BLaER1 treated with 17β-estradiol and CSF1 and Interleukin-3, amounts not matched to agents 10 nM and 100 nM (cell line): ENCODE results near the gene TSPAN33.
A peak's percentile ranks its signal among the peaks of the same experiment; 100 is the strongest.

ENCODE experiments used
- H3K27ac ChIP-seq, 11 experiments: shearing (Covaris generic); formaldehyde crosslinking; 2 replicates each; pipeline ENCODE4 v1.8.1; 2022
- H3K27me3 ChIP-seq, 11 experiments: shearing (Covaris generic); formaldehyde crosslinking; 2 replicates each; pipeline ENCODE4 v1.8.1; 2022
- H3K36me3 ChIP-seq, 11 experiments: shearing (Covaris generic); formaldehyde crosslinking; 2 replicates each; pipeline ENCODE4 v1.8.1; 2022
- H3K4me1 ChIP-seq, 10 experiments: shearing (Covaris generic); formaldehyde crosslinking; 2 replicates each; pipeline ENCODE4 v1.8.1; 2022
- H3K4me2 ChIP-seq, 11 experiments: shearing (Covaris generic); formaldehyde crosslinking; 2 replicates each; pipeline ENCODE4 v1.8.1; 2022
- H3K4me3 ChIP-seq, 10 experiments: shearing (Covaris generic); formaldehyde crosslinking; 2 replicates each; pipeline ENCODE4 v1.8.1; 2022
- H3K9ac ChIP-seq, 11 experiments: shearing (Covaris generic); formaldehyde crosslinking; 2 replicates each; pipeline ENCODE4 v1.8.1; 2022
- H3K9me3 ChIP-seq, 11 experiments: shearing (Covaris generic); formaldehyde crosslinking; replicated peaks in 1 of 11; 2 replicates each; pipeline ENCODE4 v1.8.1; 2022
- H4K20me1 ChIP-seq, 11 experiments: shearing (Covaris generic); formaldehyde crosslinking; 2 replicates each; pipeline ENCODE4 v1.8.1; 2022
- Cebpa-rat ChIP-seq, 11 experiments: shearing (Covaris generic); IDR thresholded peaks; 2 replicates each; pipeline ENCODE4 v1.8.1; 2022

Gene TSPAN33

DNA sequence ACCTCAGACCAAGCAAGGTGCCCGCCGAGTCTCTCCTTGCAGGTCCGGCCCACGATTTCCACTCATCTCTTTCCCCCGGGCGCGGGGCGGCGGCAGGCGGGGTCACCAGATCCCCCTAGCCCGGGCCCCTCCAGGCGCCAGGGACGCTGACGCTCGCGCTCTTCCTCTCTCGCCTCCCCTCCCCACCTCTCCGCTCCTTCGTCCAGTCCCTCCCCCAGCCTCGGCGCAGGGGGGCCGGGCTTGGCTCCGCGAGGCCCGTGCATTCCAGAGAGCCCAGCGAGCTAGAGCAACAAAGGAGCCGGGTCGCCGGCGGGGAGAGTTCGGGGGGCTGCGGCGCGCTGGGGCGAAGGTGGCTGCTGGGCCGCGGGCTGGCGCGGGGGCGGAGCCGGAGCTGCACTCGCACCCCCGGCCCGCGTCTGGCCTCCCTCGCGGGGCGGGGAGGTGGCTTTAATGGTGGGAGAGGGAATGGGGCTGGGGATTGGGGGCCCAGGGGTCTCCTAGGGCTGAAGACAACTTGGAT lies 43.9 kb downstream of the TSPAN33 start, which contains the start of gene SMO:
Gene SMO, plus strand, starts transcription at position 262 of the 520 bp plus-strand sequence. CDS start 519 bp downstream, outside the sequence.
- Histone ChIP-seq H3K4me3 (peak within 1 kb of the TSS; percentile 74 to 89 (median 83)), H3K9ac (peak within 1 kb of the TSS; percentile 78 to 91 (median 83)), H3K27ac (peak within 1 kb of the TSS; percentile 45 to 79 (median 71); a peak in 21 of 22 replicates), H3K36me3 (peaks cover 0 to 17% (median 0%) of the 10 kb centered on the region in 11 experiments; a peak in 3 of 22 replicates), H3K27me3 (peaks cover 21 to 41% (median 38%) of the 10 kb centered on the region in 11 experiments), H3K9me3 (no peaks in the 10 kb centered on the region), H3K4me1 (peaks cover 11 to 41% (median 27%) of the 10 kb centered on the region in 10 experiments; a peak in 19 of 20 replicates), H4K20me1 (peaks cover 0 to 19% (median 0%) of the 10 kb centered on the region in 11 experiments; a peak in 5 of 22 replicates), H3K4me2 (peak within 1 kb of the TSS; percentile 93 to 99 (median 98))
- no peak for TF ChIP-seq Cebpa-rat (IDR thresholded peaks at IDR 0.05)

DNA sequence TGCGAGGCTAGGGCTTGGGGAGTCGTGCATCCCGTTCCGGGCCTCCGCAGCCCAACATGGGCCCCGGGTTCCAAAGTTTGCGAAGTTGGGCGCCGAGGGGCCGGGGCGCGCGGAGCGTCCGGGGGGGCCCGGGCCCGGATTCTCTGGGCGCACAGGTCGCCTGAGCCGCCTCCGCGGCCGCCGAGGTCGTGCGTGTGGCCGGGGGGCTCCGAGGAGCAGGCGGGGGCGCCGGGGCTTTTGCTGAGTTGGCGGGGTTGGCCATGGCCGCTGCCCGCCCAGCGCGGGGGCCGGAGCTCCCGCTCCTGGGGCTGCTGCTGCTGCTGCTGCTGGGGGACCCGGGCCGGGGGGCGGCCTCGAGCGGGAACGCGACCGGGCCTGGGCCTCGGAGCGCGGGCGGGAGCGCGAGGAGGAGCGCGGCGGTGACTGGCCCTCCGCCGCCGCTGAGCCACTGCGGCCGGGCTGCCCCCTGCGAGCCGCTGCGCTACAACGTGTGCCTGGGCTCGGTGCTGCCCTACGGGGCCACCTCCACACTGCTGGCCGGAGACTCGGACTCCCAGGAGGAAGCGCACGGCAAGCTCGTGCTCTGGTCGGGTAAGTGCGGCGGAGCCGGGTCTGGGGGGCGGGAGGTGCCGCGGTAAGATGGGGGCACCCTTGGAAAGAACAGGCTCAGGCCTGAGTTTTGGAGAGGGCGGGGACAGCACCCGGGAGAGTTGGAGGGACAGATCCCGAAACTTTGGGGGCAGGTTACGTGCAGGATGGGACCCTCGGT lies 44.6 kb downstream of the TSPAN33 start:
- Histone ChIP-seq H3K36me3 (peaks cover 0 to 17% (median 0%) of the 10 kb centered on the region in 11 experiments; a peak in 3 of 22 replicates), H3K27me3 (peaks cover 21 to 41% (median 38%) of the 10 kb centered on the region in 11 experiments), H3K4me2 (peak overlapping the region; percentile 93 to 99 (median 98)), H3K27ac (peak overlapping the region; percentile 45 to 79 (median 71); a peak in 21 of 22 replicates), H4K20me1 (peaks cover 0 to 19% (median 0%) of the 10 kb centered on the region in 11 experiments; a peak in 5 of 22 replicates), H3K9ac (peak overlapping the region; percentile 78 to 91 (median 83)), H3K4me1 (peaks cover 11 to 41% (median 27%) of the 10 kb centered on the region in 10 experiments; a peak in 19 of 20 replicates), H3K9me3 (no peaks in the 10 kb centered on the region), H3K4me3 (peak overlapping the region; percentile 74 to 89 (median 83))
- no peak for TF ChIP-seq Cebpa-rat (IDR thresholded peaks at IDR 0.05)

DNA sequence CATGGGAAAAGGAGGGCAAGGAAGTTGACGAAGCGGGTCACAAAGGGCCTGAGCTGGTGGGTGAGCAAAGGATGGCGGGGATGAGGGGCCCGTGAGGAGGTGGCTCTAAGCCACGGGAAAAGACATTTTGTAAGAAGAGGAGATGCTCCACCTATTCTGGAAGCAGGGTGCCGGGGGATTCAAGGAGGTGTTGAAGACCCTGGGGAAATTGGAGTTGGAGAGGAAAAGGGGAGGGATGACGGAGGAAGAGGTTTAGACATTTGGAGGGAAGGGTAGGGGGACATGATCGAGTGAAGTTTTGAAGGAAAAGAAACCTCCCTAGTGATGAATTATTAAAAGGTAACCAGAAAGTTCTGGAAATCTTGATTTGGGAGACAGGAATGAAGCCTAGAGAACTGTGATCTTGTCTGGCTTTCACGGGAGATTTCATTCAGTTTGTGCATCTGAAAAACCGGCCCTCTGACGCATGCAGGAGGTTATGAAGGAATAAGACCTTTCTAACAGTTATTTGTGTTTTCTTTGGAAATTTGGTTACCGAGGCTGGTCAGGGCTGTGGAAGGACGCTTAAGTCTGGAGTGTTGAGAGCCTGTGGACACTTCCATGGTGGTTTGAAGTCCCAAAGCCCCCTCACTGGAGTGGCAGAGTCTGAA lies 45.3 kb downstream of the TSPAN33 start:
- Histone ChIP-seq H3K36me3 (peaks cover 0 to 17% (median 0%) of the 10 kb centered on the region in 11 experiments; a peak in 4 of 22 replicates), H3K9ac (peak overlapping the region; percentile 78 to 91 (median 83); a peak in 21 of 22 replicates), H3K4me3 (peak overlapping the region; percentile 74 to 89 (median 83)), H3K9me3 (peaks cover 0 to under 1% (median 0%) of the 10 kb centered on the region in 11 experiments; a peak in 1 of 22 replicates), H4K20me1 (peaks cover 0 to 19% (median 0%) of the 10 kb centered on the region in 11 experiments; a peak in 5 of 22 replicates), H3K4me2 (peak overlapping the region; percentile 93 to 99 (median 98)), H3K27ac (peak overlapping the region in 8 of 11 experiments; percentile 64 to 79 (median 75); a peak in 10 of 22 replicates), H3K4me1 (peaks cover 11 to 41% (median 27%) of the 10 kb centered on the region in 10 experiments; a peak in 19 of 20 replicates), H3K27me3 (peaks cover 21 to 41% (median 38%) of the 10 kb centered on the region in 11 experiments)
- no peak for TF ChIP-seq Cebpa-rat (IDR thresholded peaks at IDR 0.05)

DNA sequence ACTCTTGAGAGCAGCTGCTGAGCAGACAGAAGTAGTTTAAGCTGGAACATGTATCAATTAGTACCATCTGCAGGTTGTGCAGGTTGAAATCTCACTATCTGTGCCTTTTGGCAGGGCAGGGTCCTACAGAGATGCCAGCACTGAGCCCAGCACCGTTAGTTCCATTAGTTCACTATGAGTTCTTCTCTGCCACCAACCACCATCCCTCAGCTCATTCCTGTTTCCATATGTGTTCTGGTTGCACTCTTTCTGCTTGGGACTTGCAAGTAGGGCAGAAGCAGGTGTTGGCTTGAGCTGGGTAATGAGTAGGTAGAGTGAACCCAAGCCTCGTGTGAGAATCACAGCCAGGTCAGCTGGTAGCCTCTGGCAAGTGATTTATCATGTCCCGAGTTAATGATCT lies 46.8 kb downstream of the TSPAN33 start:
- peaks cover 0 to 4% (median 0%) of the 10 kb centered on the region in 11 experiments; a peak in 1 of 22 replicates for H3K9me3 ChIP-seq
- H3K4me2 ChIP-seq: peak overlapping the region in 2 of 11 experiments; percentile 16 to 29; a peak in 5 of 22 replicates
- H3K27ac ChIP-seq: no peak overlapping the region
- peaks cover 0 to 17% (median 0%) of the 10 kb centered on the region in 11 experiments; a peak in 4 of 22 replicates for H3K36me3 ChIP-seq
- no peak overlapping the region for H3K9ac ChIP-seq
- H4K20me1 ChIP-seq: peaks cover 0 to 19% (median 0%) of the 10 kb centered on the region in 11 experiments; a peak in 5 of 22 replicates
- peaks cover 21 to 41% (median 38%) of the 10 kb centered on the region in 11 experiments for H3K27me3 ChIP-seq
- no peak overlapping the region for H3K4me3 ChIP-seq
- peaks cover 8 to 38% (median 25%) of the 10 kb centered on the region in 10 experiments; a peak in 19 of 20 replicates for H3K4me1 ChIP-seq
- no peak for TF ChIP-seq Cebpa-rat (IDR thresholded peaks at IDR 0.05)

DNA sequence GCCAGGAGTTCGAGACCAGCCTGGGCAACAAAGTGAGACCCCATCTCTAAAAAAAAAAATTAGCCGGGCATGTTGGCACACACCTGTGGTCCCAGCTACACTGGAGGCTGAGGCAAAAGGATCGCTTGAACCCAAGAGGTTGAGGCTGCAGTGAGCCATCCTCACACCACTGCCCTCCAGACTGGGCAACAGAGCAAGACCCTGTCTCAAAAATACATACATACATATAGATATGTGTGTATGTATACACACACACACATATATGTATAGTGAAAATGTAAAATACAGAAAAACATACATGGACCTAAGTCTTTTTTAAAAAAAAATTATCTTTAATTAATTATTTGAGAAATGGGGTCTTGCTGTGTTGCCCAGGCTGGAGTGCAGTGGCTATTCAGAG lies 49.4 kb downstream of the TSPAN33 start:
- H3K27ac ChIP-seq: no peak overlapping the region
- H4K20me1 ChIP-seq: peaks cover 0 to 19% (median 0%) of the 10 kb centered on the region in 11 experiments; a peak in 5 of 22 replicates
- H3K4me1 ChIP-seq: peaks cover 14 to 28% (median 20%) of the 10 kb centered on the region in 10 experiments
- no peak overlapping the region for H3K4me2 ChIP-seq
- peaks cover 0 to 4% (median 0%) of the 10 kb centered on the region in 11 experiments; a peak in 1 of 22 replicates for H3K9me3 ChIP-seq
- peaks cover 16 to 21% (median 17%) of the 10 kb centered on the region in 11 experiments for H3K27me3 ChIP-seq
- peaks cover 0 to 17% (median 0%) of the 10 kb centered on the region in 11 experiments; a peak in 4 of 22 replicates for H3K36me3 ChIP-seq
- no peak overlapping the region for H3K4me3 ChIP-seq
- no peak for TF ChIP-seq Cebpa-rat (IDR thresholded peaks at IDR 0.05)
- H3K9ac ChIP-seq: no peak overlapping the region

DNA sequence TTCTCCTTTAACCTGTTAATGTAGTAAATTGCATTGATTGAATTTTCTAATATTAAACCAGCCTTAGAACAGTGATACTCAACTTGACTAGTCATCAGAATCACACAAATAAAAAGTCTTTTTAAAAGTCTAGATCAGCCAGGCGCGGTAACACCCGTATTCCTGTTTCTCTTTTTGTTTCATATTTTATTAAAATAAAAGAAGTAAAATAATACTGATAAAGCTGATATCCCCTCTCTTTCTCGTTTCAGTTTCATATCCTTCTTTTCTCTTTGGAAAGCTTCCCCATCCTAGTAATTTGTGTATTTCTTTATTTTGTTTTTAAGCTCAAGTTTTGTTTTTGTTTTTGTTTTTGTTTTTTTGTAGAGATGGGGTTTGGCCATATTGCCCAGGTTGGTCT lies 53.3 kb downstream of the TSPAN33 start:
- no peak overlapping the region for H3K4me3 ChIP-seq
- peaks cover 0 to 18% (median 9%) of the 10 kb centered on the region in 10 experiments; a peak in 11 of 20 replicates for H3K4me1 ChIP-seq
- peaks cover 0 to 4% (median 0%) of the 10 kb centered on the region in 11 experiments; a peak in 1 of 22 replicates for H3K9me3 ChIP-seq
- H3K27me3 ChIP-seq: no peaks in the 10 kb centered on the region
- H3K4me2 ChIP-seq: peak overlapping the region in 5 of 11 experiments; percentile 27 to 73 (median 39); a peak in 8 of 22 replicates
- peaks cover 0 to 11% (median 0%) of the 10 kb centered on the region in 11 experiments; a peak in 4 of 22 replicates for H3K36me3 ChIP-seq
- no peak overlapping the region for H3K27ac ChIP-seq
- no peak for TF ChIP-seq Cebpa-rat (IDR thresholded peaks at IDR 0.05)
- no peak overlapping the region; a peak in 1 of 22 replicates for H3K9ac ChIP-seq
- H4K20me1 ChIP-seq: 0 out of 22 replicates have a peak, but pooled peaks cover 0 to 6% (median 0%) of the 10 kb centered on the region in 11 experiments

DNA sequence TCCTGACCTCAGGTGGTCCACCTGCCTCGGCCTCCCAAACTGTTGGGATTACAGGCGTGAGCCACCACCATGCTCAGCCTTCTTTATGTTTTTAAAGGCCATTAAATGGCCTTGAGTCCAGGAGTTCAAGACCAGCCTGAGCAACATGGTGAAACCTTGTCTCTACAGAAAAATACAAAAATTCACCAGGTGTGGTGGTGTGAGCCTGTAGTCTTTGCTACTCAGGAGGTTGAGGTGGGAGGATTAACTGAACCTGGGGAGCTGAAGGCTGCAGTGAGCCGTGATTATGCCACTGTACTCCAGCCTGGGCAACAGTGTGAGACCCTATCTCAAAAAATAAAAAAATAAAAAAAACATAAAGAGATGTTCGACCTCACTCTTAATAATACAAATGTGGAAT lies 54.9 kb downstream of the TSPAN33 start:
- H3K9ac ChIP-seq: no peak overlapping the region
- H3K4me3 ChIP-seq: no peak overlapping the region
- no peak overlapping the region for H3K4me2 ChIP-seq
- peaks cover 0 to 18% (median 9%) of the 10 kb centered on the region in 10 experiments; a peak in 11 of 20 replicates for H3K4me1 ChIP-seq
- H3K27ac ChIP-seq: no peak overlapping the region
- no peak for TF ChIP-seq Cebpa-rat (IDR thresholded peaks at IDR 0.05)
- H3K27me3 ChIP-seq: no peaks in the 10 kb centered on the region
- H4K20me1 ChIP-seq: 0 out of 22 replicates have a peak, but pooled peaks cover 0 to 6% (median 0%) of the 10 kb centered on the region in 11 experiments
- peaks cover 0 to 11% (median 0%) of the 10 kb centered on the region in 11 experiments; a peak in 4 of 22 replicates for H3K36me3 ChIP-seq
- H3K9me3 ChIP-seq: peaks cover 0 to 4% (median 0%) of the 10 kb centered on the region in 11 experiments; a peak in 1 of 22 replicates
